NCI-H2227 (cell line): ENCODE data around the gene CCDC190.
"Not testable (repeated sequence)": the region's sequence is repeated elsewhere in the genome, so short reads cannot be mapped to it uniquely, and the experiment has no call there.

Source experiments
- DNase-seq: peaks from one replicate; lab custom pipeline; 2025; ENCODE audit not compliant: unreplicated experiment; lab: John Stamatoyannopoulos, UW

Gene CCDC190

GRCh38 chr1:162838863-162839262 lies 22.1 kb downstream of the CCDC190 start:
- no peak for DNase-seq

GRCh38 chr1:162835157-162835899 lies 25.6 kb downstream of the CCDC190 start:
- no peak for DNase-seq

GRCh38 chr1:162832470-162832869 lies 28.5 kb downstream of the CCDC190 start:
- no peak for DNase-seq

GRCh38 chr1:162829268-162829667 lies 31.7 kb downstream of the CCDC190 start:
- DNase-seq, result no peak

GRCh38 chr1:162823771-162824525 lies 37.0 kb downstream of the CCDC190 start:
- DNase-seq, result no peak

GRCh38 chr1:162823231-162823630 lies 37.7 kb downstream of the CCDC190 start:
- DNase-seq, result no peak

- DNase-seq, result peak; percentile 61
Measured at GRCh38 chr1:162822391-162823200, 38.4 kb downstream of the CCDC190 start.

- DNase-seq, result not testable (repeated sequence)
Measured at GRCh38 chr1:162818666-162819065, 42.3 kb downstream of the CCDC190 start.

GRCh38 chr1:162818136-162818535 lies 42.8 kb downstream of the CCDC190 start:
- DNase-seq, result not testable (repeated sequence)

- not testable (repeated sequence) for DNase-seq
Measured at GRCh38 chr1:162812357-162812756, 48.6 kb downstream of the CCDC190 start.

- not testable (repeated sequence) for DNase-seq
Measured at GRCh38 chr1:162807503-162807902, 53.5 kb downstream of the CCDC190 start.
